Measurements from ENCODE around the gene AKR1C3. TPM values are rescaled to one million over a fixed set of nuclear protein-coding genes. Genes with fewer than 3 reads are reported as not detected.
"Not testable (repeated sequence)": the region's sequence is repeated elsewhere in the genome, so short reads cannot be mapped to it uniquely, and the experiment has no call there.

AKR1C3 gene
- total and polyA plus RNA-seq, 8 donors = 1.5 to 88.3 (median 2.5) TPM

- intact Hi-C loops (cut with DNase I) = no loop called here
- H3K36me3 ChIP-seq = no peaks in the 10 kb centered on the region
- no peaks in the 10 kb centered on the region for H3K4me1 ChIP-seq
- ATAC-seq (no peak), DNase-seq (no peak)
- no peak for TF ChIP-seq CTCF (IDR thresholded peaks at IDR 0.05)
- H3K27me3 ChIP-seq = no peaks in the 10 kb centered on the region
- peaks cover 0 to 9% of the 10 kb centered on the region in 2 donors for H3K9me3 ChIP-seq
- no peak overlapping the region for H3K27ac ChIP-seq
- no peak overlapping the region for H3K4me3 ChIP-seq
These were observed 29.7 kb downstream of the AKR1C3 start for GRCh38 chr10:5123886-5124285.

GRCh38 chr10:5125315-5126044, 31.3 kb downstream of the AKR1C3 start:
- no peaks in the 10 kb centered on the region for H3K4me1 ChIP-seq
- DNase-seq (no peak), ATAC-seq (no peak)
- H3K27me3 ChIP-seq = no peaks in the 10 kb centered on the region
- H3K9me3 ChIP-seq = peaks cover 0 to 7% of the 10 kb centered on the region in 2 donors
- no peak for TF ChIP-seq CTCF (IDR thresholded peaks at IDR 0.05)
- no peak overlapping the region for H3K4me3 ChIP-seq
- H3K36me3 ChIP-seq = no peaks in the 10 kb centered on the region
- intact Hi-C loops (cut with DNase I) = no loop called here
- no peak overlapping the region for H3K27ac ChIP-seq

GRCh38 chr10:5135581-5135980, 41.4 kb downstream of the AKR1C3 start:
- no peak overlapping the region for H3K4me3 ChIP-seq
- H3K4me1 ChIP-seq = no peaks in the 10 kb centered on the region
- intact Hi-C loops (cut with DNase I) = no loop called here
- DNase-seq (no peak), ATAC-seq (no peak)
- peaks cover 0 to 34% of the 10 kb centered on the region in 2 donors for H3K9me3 ChIP-seq
- no peak for TF ChIP-seq CTCF (IDR thresholded peaks at IDR 0.05)
- no peak overlapping the region for H3K27ac ChIP-seq
- no peaks in the 10 kb centered on the region for H3K27me3 ChIP-seq
- no peaks in the 10 kb centered on the region for H3K36me3 ChIP-seq

- Histone ChIP-seq H3K9me3 (peaks cover 0 to 34% of the 10 kb centered on the region in 2 donors), H3K27me3 (no peaks in the 10 kb centered on the region), H3K4me3 (no peak overlapping the region), H3K36me3 (no peaks in the 10 kb centered on the region), H3K27ac (no peak overlapping the region), H3K4me1 (no peaks in the 10 kb centered on the region)
- DNase-seq (no peak), ATAC-seq (no peak)
- intact Hi-C loops (cut with DNase I) = no loop called here
- TF ChIP-seq CTCF (IDR thresholded peaks at IDR 0.05) = no peak
These were observed 42.4 kb downstream of the AKR1C3 start for GRCh38 chr10:5136468-5137087.

GRCh38 chr10:5137699-5138098, 43.5 kb downstream of the AKR1C3 start:
- H3K27ac ChIP-seq; H3K4me3 ChIP-seq; H3K36me3 ChIP-seq; DNase-seq; H3K4me1 ChIP-seq; H3K27me3 ChIP-seq; intact Hi-C loops (cut with DNase I); ATAC-seq: not testable (repeated sequence)
- H3K9me3 ChIP-seq = peaks cover 0 to 34% of the 10 kb centered on the region in 2 donors

All from left lung (tissue), 10 donors.